HL-60/S4 treated with phorbol 12-myristate 13-acetate at 8.2 ng/mL for 4 days and 3 days (cell line): ENCODE data around the gene NPHP3.

Experiments used
- in situ Hi-C: fragments of 300-500 bp; cut with MboI; formaldehyde crosslinking; loops from 2 replicates; pipeline ENCODE4 v1.15.0; 2022; ENCODE audit warnings: low sequenced_read_pairs

The NPHP3 gene

DNA sequence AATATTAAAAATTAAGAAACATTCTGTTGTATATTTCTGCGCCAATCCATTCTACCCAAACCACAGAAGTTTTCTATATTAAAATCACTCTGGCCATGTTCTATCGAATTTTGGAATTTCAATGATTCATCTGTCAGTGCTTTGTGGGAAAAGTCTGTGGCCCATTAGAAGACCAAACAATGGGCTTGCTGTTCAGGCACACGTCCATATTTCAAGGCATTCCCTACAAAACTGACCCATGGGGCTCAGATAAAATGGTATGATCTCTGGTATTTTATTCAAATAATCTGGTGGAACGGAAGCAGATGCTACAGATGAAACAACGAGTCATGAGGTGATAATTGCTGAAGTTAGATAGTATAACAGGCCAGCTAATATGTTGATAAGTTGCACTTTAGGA, 12.4 kb downstream of the NPHP3 start:
- in situ Hi-C loops = loop anchor here (25.0 kb wide), 1 partner anchor 928 kb away; no protein-coding TSS in a partner anchor

DNA sequence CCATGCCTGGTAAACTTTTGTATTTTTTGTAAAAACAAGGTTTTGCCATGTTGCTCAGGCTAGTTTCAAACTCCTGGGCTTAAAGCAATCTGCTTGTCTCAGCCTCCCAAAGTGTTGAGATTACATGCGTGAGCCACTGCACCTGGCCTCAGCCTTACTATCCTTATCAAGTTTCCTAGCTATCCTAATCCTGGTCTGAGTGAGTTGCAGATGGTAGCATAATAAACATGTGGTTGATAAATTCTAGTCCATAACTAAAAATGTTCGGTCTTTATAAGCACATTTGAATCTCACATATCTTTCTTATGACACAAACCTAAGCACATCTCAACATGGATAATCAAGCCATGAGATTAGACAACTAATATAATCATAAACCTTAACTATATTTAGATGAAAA, 18.5 kb downstream of the NPHP3 start:
- in situ Hi-C loops = loop anchor here (25.0 kb wide), 1 partner anchor 934 kb away; no protein-coding TSS in a partner anchor

DNA sequence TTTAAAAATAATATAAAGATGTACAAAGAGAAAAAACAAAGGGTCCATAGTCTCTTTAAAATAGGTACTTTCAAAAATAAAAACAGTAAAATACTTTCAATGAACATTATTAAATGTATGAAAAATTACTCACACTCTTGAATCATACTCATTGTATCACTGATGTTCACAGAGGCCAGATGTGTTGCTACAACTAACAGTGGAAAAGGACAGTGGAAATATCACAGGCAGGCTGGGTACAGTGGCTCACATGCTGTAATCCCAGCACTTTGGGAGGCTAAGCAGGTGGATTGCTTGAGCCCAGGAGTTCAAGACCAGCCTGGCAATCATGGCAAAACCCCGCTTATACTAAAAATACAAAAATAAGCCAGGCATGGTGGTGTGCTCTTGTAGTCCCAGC, 26.8 kb downstream of the NPHP3 start:
- in situ Hi-C loops = no loop called here

DNA sequence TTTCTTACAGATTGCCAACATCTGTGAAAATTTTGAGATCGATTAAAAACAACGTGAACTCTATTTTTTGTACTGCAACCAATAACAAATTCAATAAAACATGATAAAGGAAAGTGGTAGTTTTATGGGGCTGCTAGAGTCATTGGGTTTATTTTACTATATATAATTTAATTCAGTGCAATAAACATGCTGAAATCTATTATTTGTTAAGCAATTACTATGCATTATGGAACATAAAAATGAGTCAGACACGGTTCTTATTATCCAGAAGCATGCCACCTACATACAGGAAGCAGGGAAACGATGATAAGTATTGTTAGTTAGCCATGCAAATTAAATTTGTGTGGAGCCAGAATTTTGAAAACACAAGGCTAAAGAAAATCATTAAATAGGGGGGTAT, 27.2 kb downstream of the NPHP3 start:
- in situ Hi-C loops = no loop called here

DNA sequence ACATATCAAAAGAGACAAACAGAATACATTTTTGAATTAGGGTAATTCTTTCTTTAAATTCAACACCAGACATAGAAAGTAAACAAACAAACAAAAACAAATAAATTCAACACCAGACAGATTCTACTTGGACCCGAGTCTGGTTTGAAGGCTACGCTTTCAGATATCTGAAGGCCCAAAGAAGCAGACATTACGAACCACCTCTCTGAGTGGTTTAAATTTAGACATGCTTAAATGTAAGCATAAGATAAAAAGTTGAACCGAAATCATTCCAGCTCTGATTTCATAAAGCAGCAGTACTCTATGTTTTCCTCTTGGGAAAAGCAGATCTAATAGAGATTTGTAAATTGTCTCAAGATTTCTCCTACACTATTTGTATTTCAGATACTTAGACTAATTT, 32.2 kb downstream of the NPHP3 start:
- in situ Hi-C loops = no loop called here

DNA sequence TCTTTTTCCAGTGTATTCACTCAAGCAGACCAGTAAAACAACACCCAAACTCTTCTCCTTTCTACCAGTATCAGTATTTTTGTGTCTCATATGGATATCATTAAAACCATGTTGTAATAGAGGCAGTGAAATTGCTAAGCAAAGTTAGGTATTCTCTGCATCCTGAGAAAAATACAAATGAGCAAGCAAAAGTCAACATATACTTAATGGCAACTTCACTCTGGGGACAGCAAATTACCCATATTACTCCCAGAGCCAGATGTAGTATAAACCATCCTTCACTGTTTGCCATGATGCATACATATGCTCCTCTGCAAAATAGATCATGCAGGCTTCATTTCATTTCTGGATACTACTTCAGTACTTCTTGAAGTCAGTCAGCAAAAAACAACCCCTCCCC, 40.0 kb downstream of the NPHP3 start:
- in situ Hi-C loops = no loop called here

DNA sequence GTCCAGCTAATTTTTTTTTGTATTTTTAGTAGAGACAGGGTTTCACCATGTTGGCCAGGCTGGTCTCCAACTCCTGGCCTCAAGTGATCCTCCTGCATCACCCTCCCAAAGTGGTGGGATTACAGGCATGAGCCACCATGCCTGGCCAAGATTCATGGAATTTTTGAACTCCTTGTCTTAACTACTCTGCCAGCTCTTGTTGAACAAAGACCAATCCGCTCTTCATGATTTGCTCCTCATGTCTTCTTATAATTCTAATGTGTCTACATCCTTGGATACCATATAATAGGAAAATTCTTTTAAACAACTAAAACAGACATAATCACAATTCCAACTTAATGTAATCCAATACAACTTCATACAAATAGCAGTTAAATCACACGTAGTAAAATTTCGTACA, 40.8 kb downstream of the NPHP3 start:
- in situ Hi-C loops = no loop called here

DNA sequence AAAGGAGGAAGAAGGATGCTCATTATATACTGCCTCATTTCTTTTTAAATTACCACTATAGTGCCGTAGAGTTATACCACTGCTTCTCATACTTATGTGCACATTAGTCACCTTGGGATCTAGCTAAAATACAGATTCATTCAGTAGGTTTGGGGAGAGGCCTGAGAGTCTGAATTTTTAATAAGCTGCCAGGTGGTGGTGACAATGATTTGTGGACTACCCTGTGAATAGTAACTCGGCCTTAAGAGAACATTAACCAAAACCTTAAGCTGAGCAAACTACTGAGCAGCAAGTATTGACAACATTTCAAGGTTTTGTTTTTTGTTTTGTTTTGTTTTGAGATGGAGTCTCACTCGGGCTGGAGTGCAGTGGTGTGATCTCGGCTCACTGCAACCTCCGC, 42.3 kb downstream of the NPHP3 start:
- in situ Hi-C loops = no loop called here

DNA sequence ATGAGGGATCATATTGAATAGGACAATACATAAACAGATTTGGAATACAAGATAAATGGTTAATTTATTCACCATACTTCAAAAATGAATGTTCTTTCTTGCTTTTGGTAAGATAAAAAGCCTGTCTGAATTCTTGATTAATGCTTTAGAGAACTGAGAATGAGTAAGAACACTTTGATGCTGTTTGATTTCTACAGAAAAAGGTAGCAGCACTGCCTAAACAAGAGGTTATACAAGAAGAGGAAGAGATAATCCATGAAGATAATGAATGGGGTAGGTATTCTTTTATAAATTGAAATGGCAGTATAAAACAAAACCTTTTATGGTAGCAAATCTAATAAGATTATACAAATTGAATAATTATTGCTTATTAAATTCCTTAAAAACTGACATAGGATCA, 46.8 kb downstream of the NPHP3 start:
- in situ Hi-C loops = no loop called here

DNA sequence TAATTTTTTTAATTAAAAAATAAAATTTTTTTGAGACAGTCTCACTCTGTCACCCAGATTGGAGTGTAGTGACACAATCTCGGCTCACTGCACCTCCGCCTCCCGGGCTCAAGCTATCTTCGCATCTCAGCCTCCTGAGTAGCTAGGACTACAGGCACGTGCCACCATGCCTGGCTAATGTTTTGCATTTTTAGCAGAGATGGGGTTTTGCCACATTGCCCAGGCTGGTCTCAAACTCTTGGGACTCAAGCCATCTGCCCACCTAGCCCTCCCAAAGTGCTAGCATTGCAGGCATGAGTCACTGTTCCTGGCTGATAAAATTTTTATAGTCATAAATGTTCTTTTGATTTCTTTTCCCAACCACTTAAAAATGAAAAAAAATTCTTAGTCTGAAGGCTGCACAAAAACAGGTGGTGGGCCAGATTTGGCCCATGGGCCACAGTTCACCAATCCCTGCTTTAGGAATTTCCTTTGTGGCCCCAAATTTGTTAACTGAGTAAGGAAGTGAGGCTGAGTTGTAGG, 52.9 kb downstream of the NPHP3 start:
- in situ Hi-C loops = no loop called here

DNA sequence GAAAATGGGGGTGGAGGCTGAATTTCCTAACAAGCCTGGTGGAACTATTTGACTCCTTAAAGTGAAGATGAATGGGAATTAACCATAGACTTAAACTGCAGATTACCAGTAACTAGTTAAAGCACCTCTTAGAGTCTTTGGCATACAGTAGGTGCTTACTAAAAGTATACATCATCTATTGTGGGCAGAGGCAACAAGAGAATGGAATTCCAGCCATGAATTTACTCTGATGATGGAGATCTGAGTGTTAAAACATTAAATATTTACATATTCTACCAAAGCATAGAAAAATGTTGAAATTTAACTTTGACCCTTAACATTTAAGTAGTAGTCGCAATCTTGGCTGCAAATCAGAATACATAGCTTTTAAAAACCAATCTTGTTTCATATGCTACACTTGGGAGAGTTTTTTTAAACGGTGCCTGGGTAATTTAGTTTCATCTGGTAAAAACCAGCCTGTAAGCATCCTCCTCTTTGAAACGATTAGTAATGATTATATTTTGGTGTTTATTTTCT, 56.9 kb downstream of the NPHP3 start:
- in situ Hi-C loops = no loop called here

DNA sequence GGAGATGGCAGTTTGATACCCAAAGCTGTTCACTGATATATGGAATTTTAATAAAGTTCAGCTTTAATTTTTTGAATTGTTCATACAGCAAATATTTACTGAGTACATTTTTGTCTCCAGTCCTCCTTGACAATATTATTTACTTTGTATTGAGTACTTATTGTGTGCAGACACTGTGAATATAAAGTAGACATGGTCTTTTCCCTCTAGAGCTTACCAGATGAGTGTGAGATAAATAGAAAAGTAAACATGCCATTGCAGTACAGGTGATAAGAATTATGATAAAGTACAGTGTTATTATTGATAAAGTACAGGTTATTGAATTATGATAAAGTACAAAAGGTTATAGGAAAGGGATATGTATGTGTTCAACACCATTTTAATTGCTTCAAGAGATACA, 60.0 kb downstream of the NPHP3 start:
- in situ Hi-C loops = no loop called here

DNA sequence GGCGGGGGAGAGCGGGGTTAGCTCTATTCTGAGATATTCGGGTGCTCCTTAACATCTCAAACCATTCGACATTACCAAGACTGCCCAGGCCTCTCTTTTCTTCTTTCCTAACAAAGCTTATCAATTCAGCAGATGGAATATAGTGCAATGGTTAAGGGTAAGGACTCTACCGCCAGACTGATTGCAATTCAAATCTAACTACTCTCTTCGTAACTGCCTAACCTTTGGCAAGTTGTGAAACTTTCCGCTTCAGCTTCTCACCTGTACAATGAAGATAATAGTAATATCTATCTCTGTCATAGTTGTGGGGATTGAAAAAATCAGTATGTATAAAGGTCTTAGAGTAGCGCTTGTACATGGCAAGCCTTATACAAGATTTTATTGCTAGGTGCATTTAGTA, 61.1 kb downstream of the NPHP3 start:
- in situ Hi-C loops = no loop called here

DNA sequence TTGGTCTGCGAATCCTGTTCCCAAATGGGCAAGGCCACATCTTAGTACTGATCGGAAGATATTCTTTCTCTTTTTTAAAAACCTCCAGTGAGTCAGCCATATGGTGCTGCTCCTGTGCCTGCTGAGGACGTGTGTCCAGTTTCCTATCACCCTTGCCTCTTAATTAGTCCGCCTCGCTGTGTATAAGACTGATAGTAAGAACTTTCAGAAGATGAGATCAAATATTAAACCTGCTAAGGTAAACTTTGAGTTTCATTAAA, 61.5 kb downstream of the NPHP3 start:
- in situ Hi-C loops = no loop called here

DNA sequence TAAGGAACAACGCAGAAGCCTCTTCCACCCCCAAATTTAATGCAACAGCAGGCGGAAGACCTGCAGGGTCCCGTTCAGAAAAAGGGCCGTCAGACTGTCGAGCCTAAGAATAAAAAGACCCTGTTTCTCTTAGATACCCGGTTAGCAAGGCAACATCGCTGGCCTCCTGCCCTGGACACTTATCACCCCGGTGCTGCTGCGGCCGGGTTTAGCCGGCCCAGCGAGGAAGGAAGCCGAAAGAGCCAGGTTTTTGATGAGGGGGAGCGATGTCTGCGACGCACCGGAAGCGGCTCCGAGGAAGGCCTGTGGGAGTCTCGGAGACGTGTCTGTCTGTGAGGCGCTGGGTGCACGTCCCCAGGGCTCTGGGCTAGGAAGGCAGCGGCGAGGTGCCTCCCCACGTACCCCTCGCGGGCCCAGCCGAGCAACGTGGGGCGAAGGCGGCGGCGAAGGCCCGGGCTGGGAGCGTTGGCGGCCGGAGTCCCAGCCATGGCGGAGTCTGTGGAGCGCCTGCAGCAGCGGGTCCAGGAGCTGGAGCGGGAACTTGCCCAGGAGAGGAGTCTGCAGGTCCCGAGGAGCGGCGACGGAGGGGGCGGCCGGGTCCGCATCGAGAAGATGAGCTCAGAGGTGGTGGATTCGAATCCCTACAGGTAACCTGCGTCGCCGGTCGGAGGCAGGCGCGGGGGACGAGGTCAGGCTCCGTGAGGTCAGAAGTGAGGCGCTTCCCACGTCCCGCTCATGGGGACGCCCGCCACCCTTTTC, 62.0 kb downstream of the NPHP3 start, which contains the start of gene UBA5:
Gene UBA5, plus strand, starts transcription at position 278 of the 759 bp plus-strand sequence. Its CDS starts 209 bp downstream, at position 487.
- in situ Hi-C loops = no loop called here

DNA sequence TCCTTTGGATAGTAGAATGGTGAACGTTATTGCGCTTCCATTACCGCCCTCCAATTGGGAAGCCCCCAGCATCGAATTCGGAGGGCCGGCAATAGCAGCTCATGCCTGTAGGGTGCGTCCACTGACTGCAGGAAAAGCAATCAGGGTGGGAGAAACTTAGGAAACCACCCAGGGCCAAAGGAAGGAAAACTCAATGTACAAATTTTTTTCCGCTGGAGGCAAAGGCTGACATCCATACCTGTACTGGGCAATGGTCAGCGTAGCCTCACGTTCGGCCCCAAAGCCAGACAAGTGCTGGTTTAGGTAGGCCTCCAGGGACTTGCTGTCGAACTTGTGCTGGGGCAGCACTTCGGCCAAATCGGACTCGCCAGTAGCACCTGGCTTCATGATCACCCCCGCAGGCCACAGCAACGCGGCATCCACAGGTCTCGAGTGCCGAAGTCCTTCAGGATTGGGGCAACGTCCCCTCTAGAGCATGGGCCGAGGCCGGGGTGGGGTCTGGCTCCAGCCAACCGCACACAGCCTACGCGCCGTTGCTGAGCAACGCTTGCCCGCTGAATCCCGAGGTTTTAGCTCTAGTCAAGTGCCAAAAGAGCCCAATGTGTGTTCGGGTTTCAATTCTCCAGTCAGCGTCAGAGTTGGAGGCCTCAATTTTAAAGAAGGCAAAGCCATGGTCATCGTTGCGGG, 62.7 kb downstream of the NPHP3 start, which contains the start of gene ACAD11:
Gene ACAD11, minus strand, starts transcription at position 445 of the 687 bp plus-strand sequence. Its CDS starts 58 bp downstream, at position 387.
- in situ Hi-C loops = no loop called here

DNA sequence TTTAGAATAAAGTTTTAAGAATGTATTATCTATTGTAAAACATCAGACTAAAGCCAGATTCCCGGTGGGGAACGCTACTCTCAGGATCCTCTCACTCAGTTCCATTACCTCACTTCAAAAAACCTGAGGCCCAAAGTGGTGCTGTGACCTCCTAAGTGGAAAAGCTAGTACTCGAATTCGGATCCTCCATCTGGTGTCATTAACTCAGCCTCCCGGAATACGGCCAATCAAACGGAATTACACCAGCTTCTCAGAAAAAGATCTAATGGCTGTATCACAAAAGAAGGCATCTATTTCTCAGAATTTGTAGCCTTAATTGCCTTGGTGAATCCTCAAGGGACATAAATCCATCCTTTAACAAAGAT, 63.2 kb downstream of the NPHP3 start:
- in situ Hi-C loops = no loop called here

DNA sequence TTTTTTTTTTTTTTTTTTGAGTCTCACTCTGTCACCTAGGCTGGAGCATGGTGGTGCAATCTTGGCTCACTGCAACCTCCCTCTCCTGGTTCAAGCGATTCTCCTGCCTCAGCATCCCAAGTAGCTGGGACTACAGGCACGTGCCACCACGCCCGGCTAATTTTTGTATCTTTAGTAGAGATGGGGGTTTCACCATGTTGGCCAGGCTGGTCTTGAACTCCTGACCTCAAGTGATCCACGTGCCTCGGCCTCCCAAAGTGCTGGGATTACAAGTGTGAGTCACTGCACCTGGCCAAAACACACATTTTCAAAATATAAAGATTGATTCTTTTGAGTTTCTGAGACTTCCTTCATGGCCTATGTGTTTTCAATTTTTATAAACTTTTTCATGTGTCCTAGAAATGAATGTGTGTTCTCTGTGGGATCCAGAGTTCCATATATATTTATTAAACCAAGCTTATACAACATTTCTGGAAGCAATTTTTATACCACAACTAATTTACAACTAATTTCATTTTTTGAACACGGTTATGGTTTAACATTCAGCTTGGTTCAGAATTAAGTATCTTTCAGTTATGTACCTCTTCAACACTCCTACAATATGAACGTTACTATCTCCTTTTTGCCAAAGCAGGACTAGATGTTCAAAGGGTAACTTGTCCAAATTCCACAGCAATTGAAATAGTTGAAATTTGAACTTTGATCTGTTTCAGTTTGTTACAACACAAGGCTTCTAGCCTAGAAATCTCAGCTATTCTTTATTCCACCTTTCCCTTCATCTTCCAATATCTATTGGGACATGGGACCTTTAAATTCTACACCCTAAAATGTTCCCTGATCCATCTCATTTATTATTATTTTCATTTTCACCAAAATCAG, 64.1 kb downstream of the NPHP3 start:
- in situ Hi-C loops = no loop called here

DNA sequence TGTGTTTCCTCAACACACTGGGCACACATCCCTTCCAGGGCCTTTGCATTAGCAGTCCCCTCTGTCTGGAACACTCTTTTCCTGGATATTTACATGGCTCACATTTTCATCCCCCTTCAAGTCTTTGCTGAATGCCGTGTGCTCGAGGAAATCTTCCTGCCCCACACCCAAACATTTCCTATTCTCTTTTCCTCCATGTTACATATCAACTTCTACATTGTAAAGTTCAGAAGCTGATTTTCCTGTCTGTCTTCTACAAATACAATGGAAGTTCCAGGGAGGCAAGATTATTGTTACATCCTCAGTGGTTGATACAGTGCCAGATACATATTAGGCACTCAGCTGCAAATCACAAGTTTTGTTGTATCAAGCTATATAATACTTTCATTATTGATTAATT, 66.7 kb downstream of the NPHP3 start:
- in situ Hi-C loops = no loop called here

DNA sequence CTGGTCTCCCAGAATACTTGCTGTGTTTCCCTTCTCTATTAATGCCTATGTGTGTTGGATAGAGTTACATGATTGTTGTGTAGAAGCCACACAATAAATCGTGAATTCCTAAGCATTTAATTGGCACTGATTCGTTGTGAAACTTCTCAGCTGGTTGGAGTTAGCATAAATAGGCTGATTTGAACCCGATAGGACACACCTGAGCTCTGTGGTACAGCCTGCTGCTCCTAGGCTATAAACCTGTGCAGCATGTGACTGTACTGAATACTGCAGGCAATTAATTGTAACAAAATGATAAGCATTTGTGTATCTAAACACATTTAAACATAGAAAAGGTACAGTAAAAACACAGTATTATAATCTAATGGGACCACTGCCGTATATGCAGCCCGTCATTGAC, 67.5 kb downstream of the NPHP3 start:
- in situ Hi-C loops = no loop called here

DNA sequence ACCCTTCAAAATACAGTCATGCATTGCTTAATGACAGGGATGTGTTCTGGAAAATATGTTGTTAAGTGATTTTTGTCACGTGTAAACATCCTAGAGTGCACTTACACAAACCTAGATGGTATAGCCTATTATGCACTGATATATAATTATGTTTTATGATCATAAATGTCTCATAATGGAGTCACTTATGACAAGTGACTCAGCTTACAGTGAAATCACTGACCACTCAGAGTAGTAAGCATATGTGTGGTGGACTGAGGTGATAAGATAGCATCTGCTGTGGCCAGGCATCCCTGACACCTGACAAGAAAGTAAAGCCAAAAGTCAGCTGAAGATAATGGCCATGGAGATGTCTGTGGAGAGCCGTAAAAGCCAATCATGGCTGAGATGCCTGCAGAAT, 68.0 kb downstream of the NPHP3 start:
- in situ Hi-C loops = no loop called here
